ENCODE results near the gene FAM81B. TPM values are rescaled to one million over a fixed set of nuclear protein-coding genes. Genes with fewer than 3 reads are reported as not detected.
"Not testable (repeated sequence)": the region's sequence is repeated elsewhere in the genome, so short reads cannot be mapped to it uniquely, and the experiment has no call there.

FAM81B gene
- not detected in 2 replicates for total RNA-seq (2014; rRNA removed; shearing (Covaris generic); ENCODE audit: low replicate concordance)

GRCh38 chr5:95390812-95391492 lies at the start of gene FAM81B:
FAM81B (plus strand) TSS chr5:95391366; CDS start chr5:95391390, 24 bp downstream.
- in situ Hi-C loops (cut with HindIII; ENCODE audit: low pct_unique_long_range_greater_than_20kb, low sequenced_read_pairs): no loop called here

GRCh38 chr5:95341444-95341843 lies 49.7 kb upstream of the FAM81B start:
- in situ Hi-C loops (cut with HindIII; ENCODE audit: low pct_unique_long_range_greater_than_20kb, low sequenced_read_pairs); DNase-seq (ENCODE audit: low read depth): not testable (repeated sequence)

More at GRCh38 chr5:95390812-95391492, at the start of gene FAM81B:
- no peak for DNase-seq (ENCODE audit: low read depth)

GRCh38 chr5:95347506-95348120 lies 43.6 kb upstream of the FAM81B start:
- no peak for DNase-seq (ENCODE audit: low read depth)
- in situ Hi-C loops (cut with HindIII; ENCODE audit: low pct_unique_long_range_greater_than_20kb, low sequenced_read_pairs): no loop called here

GRCh38 chr5:95350631-95351030 lies 40.5 kb upstream of the FAM81B start:
- no peak for DNase-seq (ENCODE audit: low read depth)
- in situ Hi-C loops (cut with HindIII; ENCODE audit: low pct_unique_long_range_greater_than_20kb, low sequenced_read_pairs): no loop called here

GRCh38 chr5:95352691-95353090 lies 38.5 kb upstream of the FAM81B start:
- no peak for DNase-seq (ENCODE audit: low read depth)
- in situ Hi-C loops (cut with HindIII; ENCODE audit: low pct_unique_long_range_greater_than_20kb, low sequenced_read_pairs): no loop called here

GRCh38 chr5:95358320-95358719 lies 32.8 kb upstream of the FAM81B start:
- no peak for DNase-seq (ENCODE audit: low read depth)
- in situ Hi-C loops (cut with HindIII; ENCODE audit: low pct_unique_long_range_greater_than_20kb, low sequenced_read_pairs): no loop called here

GRCh38 chr5:95358848-95359247 lies 32.3 kb upstream of the FAM81B start:
- in situ Hi-C loops (cut with HindIII; ENCODE audit: low pct_unique_long_range_greater_than_20kb, low sequenced_read_pairs): no loop called here
- DNase-seq (ENCODE audit: low read depth): no peak

- in situ Hi-C loops (cut with HindIII; ENCODE audit: low pct_unique_long_range_greater_than_20kb, low sequenced_read_pairs); DNase-seq (ENCODE audit: low read depth): not testable (repeated sequence)
These were observed 30.5 kb upstream of the FAM81B start for GRCh38 chr5:95360667-95361066.

- no peak for DNase-seq (ENCODE audit: low read depth)
- in situ Hi-C loops (cut with HindIII; ENCODE audit: low pct_unique_long_range_greater_than_20kb, low sequenced_read_pairs): no loop called here
These were observed 25.7 kb upstream of the FAM81B start for GRCh38 chr5:95365302-95366095.

GRCh38 chr5:95369782-95370181 lies 21.4 kb upstream of the FAM81B start:
- in situ Hi-C loops (cut with HindIII; ENCODE audit: low pct_unique_long_range_greater_than_20kb, low sequenced_read_pairs): no loop called here
- no peak for DNase-seq (ENCODE audit: low read depth)

- in situ Hi-C loops (cut with HindIII; ENCODE audit: low pct_unique_long_range_greater_than_20kb, low sequenced_read_pairs): no loop called here
- no peak for DNase-seq (ENCODE audit: low read depth)
These were observed 17.1 kb upstream of the FAM81B start for GRCh38 chr5:95374061-95374460.

GRCh38 chr5:95375591-95375990 lies 15.6 kb upstream of the FAM81B start:
- DNase-seq (ENCODE audit: low read depth): no peak

GRCh38 chr5:95379133-95379532 lies 12.0 kb upstream of the FAM81B start:
- in situ Hi-C loops (cut with HindIII; ENCODE audit: low pct_unique_long_range_greater_than_20kb, low sequenced_read_pairs): no loop called here

More at GRCh38 chr5:95375591-95375990, 15.6 kb upstream of the FAM81B start:
- in situ Hi-C loops (cut with HindIII; ENCODE audit: low pct_unique_long_range_greater_than_20kb, low sequenced_read_pairs): no loop called here

GRCh38 chr5:95380103-95380628 lies 11.0 kb upstream of the FAM81B start:
- in situ Hi-C loops (cut with HindIII; ENCODE audit: low pct_unique_long_range_greater_than_20kb, low sequenced_read_pairs): no loop called here
- DNase-seq (ENCODE audit: low read depth): no peak

More at GRCh38 chr5:95379133-95379532, 12.0 kb upstream of the FAM81B start:
- no peak for DNase-seq (ENCODE audit: low read depth)

GRCh38 chr5:95382801-95383200 lies 8.4 kb upstream of the FAM81B start:
- DNase-seq (ENCODE audit: low read depth): no peak
- in situ Hi-C loops (cut with HindIII; ENCODE audit: low pct_unique_long_range_greater_than_20kb, low sequenced_read_pairs): no loop called here

GRCh38 chr5:95384485-95385213 lies 6.5 kb upstream of the FAM81B start:
- in situ Hi-C loops (cut with HindIII; ENCODE audit: low pct_unique_long_range_greater_than_20kb, low sequenced_read_pairs): no loop called here
- no peak for DNase-seq (ENCODE audit: low read depth)

GRCh38 chr5:95385334-95385733 lies 5.8 kb upstream of the FAM81B start:
- no peak for DNase-seq (ENCODE audit: low read depth)
- in situ Hi-C loops (cut with HindIII; ENCODE audit: low pct_unique_long_range_greater_than_20kb, low sequenced_read_pairs): no loop called here

GRCh38 chr5:95391965-95392364 lies 799 bp downstream of the FAM81B start:
- DNase-seq (ENCODE audit: low read depth); in situ Hi-C loops (cut with HindIII; ENCODE audit: low pct_unique_long_range_greater_than_20kb, low sequenced_read_pairs): not testable (repeated sequence)

All from Caki2 (cell line).